Panc1 (cell line): ENCODE measurements around the gene ELMO1.

Experiments used
- POLR2AphosphoS5 ChIP-seq: IDR thresholded peaks from 2 replicates; pipeline ENCODE4 v1.6.1; 2012; ENCODE audit warnings: mild to moderate bottlenecking, low read depth, low read length, moderate library complexity
- REST ChIP-seq, 2 experiments: IDR thresholded peaks; 2 replicates each; pipeline ENCODE4 v1.6.1; 2011 to 2012; ENCODE audit warnings: low read depth in 2 of 2, control low read depth in 1 of 2, low read length in 1 of 2, mild to moderate bottlenecking in 1 of 2, moderate library complexity in 1 of 2; ENCODE audit not compliant: insufficient read depth in 1 of 2
- TCF7L2 ChIP-seq: IDR thresholded peaks from 2 replicates; pipeline ENCODE4 v1.6.1; 2011; ENCODE audit warnings: mild to moderate bottlenecking, low read depth, low read length, inconsistent platforms
- TF ChIP-seq, protein P1 (sequence below): fragments of 450-650 bp; IDR thresholded peaks from 2 replicates; pipeline ENCODE4 v1.5.1; 2017; ENCODE audit warnings: mild to moderate bottlenecking

- TF ChIP-seq, protein P1, sequence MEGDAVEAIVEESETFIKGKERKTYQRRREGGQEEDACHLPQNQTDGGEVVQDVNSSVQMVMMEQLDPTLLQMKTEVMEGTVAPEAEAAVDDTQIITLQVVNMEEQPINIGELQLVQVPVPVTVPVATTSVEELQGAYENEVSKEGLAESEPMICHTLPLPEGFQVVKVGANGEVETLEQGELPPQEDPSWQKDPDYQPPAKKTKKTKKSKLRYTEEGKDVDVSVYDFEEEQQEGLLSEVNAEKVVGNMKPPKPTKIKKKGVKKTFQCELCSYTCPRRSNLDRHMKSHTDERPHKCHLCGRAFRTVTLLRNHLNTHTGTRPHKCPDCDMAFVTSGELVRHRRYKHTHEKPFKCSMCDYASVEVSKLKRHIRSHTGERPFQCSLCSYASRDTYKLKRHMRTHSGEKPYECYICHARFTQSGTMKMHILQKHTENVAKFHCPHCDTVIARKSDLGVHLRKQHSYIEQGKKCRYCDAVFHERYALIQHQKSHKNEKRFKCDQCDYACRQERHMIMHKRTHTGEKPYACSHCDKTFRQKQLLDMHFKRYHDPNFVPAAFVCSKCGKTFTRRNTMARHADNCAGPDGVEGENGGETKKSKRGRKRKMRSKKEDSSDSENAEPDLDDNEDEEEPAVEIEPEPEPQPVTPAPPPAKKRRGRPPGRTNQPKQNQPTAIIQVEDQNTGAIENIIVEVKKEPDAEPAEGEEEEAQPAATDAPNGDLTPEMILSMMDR, result peak; percentile 15; the same call in 1 of the 2 replicates
- TF ChIP-seq POLR2AphosphoS5 (no peak), TCF7L2 (no peak), REST (IDR thresholded peaks at IDR 0.05; ENCODE audit: insufficient read depth in 1 of 2, low read depth in 2 of 2, low read length in 1 of 2) (no peak)
Observed at GRCh38 chr7:37141742-37142141, 306.9 kb downstream of the ELMO1 start.
